Upper lobe of right lung (tissue), 1 donor: ENCODE results near the gene CMBL. TPM values are rescaled to one million over a fixed set of nuclear protein-coding genes. Genes with fewer than 3 reads are reported as not detected.
A peak's percentile ranks its signal among the peaks of the same experiment; 100 is the strongest.
"Not testable (repeated sequence)": the region's sequence is repeated elsewhere in the genome, so short reads cannot be mapped to it uniquely, and the experiment has no call there.

Experiments
- ATAC-seq: fragments of 200-7000 bp; cut with Tn5 transposase; one replicate; pipeline ENCODE4 v1.9.1; 2020; ENCODE audit warnings: mild to moderate bottlenecking, moderate library complexity
- DNase-seq: peaks from one replicate; pipeline ENCODE4 v3.0.0-alpha.2; 2020
- H3K27ac ChIP-seq: fragments of 200-600 bp; one replicate; pipeline ENCODE4 v1.8.0; 2022
- H3K27me3 ChIP-seq: fragments of 200-600 bp; one replicate; pipeline ENCODE4 v1.8.0; 2022; ENCODE audit warnings: mild to moderate bottlenecking
- H3K36me3 ChIP-seq: fragments of 200-600 bp; one replicate; pipeline ENCODE4 v1.8.0; 2022
- H3K4me1 ChIP-seq: fragments of 200-600 bp; one replicate; pipeline ENCODE4 v1.8.0; 2022
- H3K4me3 ChIP-seq: fragments of 200-600 bp; one replicate; pipeline ENCODE4 v1.8.0; 2022; ENCODE audit warnings: mild to moderate bottlenecking
- H3K9me3 ChIP-seq: fragments of 200-600 bp; one replicate; pipeline ENCODE4 v1.8.0; 2022
- CTCF ChIP-seq: fragments of 200-600 bp; IDR thresholded peaks from one replicate; pipeline ENCODE4 v1.8.0; 2022; ENCODE audit warnings: antibody characterized with exemption
- intact Hi-C: fragments of 100-400 bp; cut with DNase I; formaldehyde crosslinking; loops from one replicate; pipeline ENCODE4 v1.11.0; 2022
- total RNA-seq: library from RNA; stranded (reverse); fragmentation: NEBNext Ultra II Directional; extraction: Animal tissue kit (Norgen Biotek cat#: 25700); gene quantifications from one replicate; pipeline ENCODE4 v1.2.1, GENCODE V29; 2021
- donor health status: DM: no; HTN: yes; CAD: no; lungs with severe emphysema.

Gene CMBL
- total RNA-seq, 1 donor from 2014 or later = 21.8 TPM

GRCh38 chr5:10352430-10353240 lies 44.9 kb upstream of the CMBL start:
- Histone ChIP-seq H3K36me3 (no peaks in the 10 kb centered on the region), H3K9me3 (no peaks in the 10 kb centered on the region), H3K27me3 (no peaks in the 10 kb centered on the region), H3K4me1 (peaks cover 27% of the 10 kb centered on the region), H3K27ac (peak overlapping the region; percentile 98), H3K4me3 (peak overlapping the region; percentile 79)
- no peak for ATAC-seq
- TF ChIP-seq CTCF = no peak
- DNase-seq = no peak
- intact Hi-C loops = no loop called here

DNA sequence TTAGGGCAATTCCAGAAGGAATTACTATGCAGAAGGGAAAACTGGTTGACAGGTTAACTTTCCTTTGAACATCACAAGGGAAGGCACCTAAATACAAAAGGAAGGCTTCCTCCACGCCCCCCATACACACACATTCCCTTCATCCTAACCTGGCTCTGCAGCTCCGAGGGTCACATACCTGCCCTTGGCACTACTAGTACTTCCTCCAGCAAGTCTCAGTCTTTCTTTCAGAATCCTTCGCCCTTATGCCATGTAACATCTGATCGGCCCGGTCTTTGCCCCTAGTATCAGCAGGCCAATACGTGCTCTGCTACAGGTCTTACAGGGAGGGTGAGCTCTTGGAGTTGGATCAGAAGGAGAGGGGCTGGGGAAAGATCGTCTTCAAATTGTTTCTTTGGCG lies 44.2 kb upstream of the CMBL start:
- peak overlapping the region; percentile 26 for H3K27ac ChIP-seq
- ATAC-seq (no peak), DNase-seq (no peak)
- no peak overlapping the region for H3K4me3 ChIP-seq
- H3K36me3 ChIP-seq = no peaks in the 10 kb centered on the region
- TF ChIP-seq CTCF = no peak
- peaks cover 20% of the 10 kb centered on the region for H3K4me1 ChIP-seq
- H3K27me3 ChIP-seq = no peaks in the 10 kb centered on the region
- intact Hi-C loops = no loop called here
- H3K9me3 ChIP-seq = no peaks in the 10 kb centered on the region

GRCh38 chr5:10351199-10351905 lies 43.6 kb upstream of the CMBL start:
- Histone ChIP-seq H3K4me3 (no peak overlapping the region), H3K36me3 (no peaks in the 10 kb centered on the region), H3K9me3 (no peaks in the 10 kb centered on the region), H3K27ac (peak overlapping the region; percentile 26), H3K27me3 (no peaks in the 10 kb centered on the region), H3K4me1 (peaks cover 14% of the 10 kb centered on the region)
- no peak for TF ChIP-seq CTCF
- intact Hi-C loops = no loop called here
- ATAC-seq = peak; percentile 11
- no peak for DNase-seq

- H3K27me3 ChIP-seq = no peaks in the 10 kb centered on the region
- peaks cover 9% of the 10 kb centered on the region for H3K4me1 ChIP-seq
- intact Hi-C loops = no loop called here
- H3K9me3 ChIP-seq = no peaks in the 10 kb centered on the region
- no peak for TF ChIP-seq CTCF
- DNase-seq (no peak), ATAC-seq (no peak)
- H3K27ac ChIP-seq = no peak overlapping the region
- H3K36me3 ChIP-seq = no peaks in the 10 kb centered on the region
- H3K4me3 ChIP-seq = no peak overlapping the region
Measured at GRCh38 chr5:10348258-10348657, 40.6 kb upstream of the CMBL start.

DNA sequence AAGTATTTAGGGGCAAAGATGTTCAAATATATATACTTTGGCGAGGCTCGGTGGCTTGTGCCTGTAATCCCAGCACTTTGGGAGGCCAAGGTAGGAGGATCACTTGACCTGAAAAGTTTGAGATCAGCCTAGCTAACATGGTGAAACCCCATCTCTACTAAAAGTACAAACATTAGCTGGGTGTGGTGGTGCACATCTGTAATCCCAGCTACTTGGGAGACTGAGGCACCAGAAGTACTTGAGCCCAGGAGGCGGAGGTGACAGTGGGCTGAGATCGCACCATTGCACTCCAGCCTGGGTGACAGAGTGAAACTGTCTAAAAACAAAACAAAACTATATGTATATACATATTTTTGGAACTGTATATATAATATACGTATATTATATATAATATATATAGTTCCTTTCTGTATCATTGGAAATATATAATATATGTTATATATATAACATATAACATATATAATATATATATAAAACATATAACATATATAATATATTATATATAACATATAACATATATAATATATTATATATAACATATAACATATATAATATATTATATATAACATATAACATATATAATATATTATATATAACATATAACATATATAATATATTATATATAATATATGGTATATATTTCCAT lies 36.9 kb upstream of the CMBL start:
- ATAC-seq, H3K27ac ChIP-seq, H3K36me3 ChIP-seq, H3K27me3 ChIP-seq, H3K4me1 ChIP-seq, H3K9me3 ChIP-seq, intact Hi-C loops, H3K4me3 ChIP-seq, DNase-seq: not testable (repeated sequence)

GRCh38 chr5:10343486-10343885 lies 35.8 kb upstream of the CMBL start:
- no peaks in the 10 kb centered on the region for H3K27me3 ChIP-seq
- intact Hi-C loops = no loop called here
- H3K4me1 ChIP-seq = no peaks in the 10 kb centered on the region
- no peaks in the 10 kb centered on the region for H3K36me3 ChIP-seq
- H3K4me3 ChIP-seq = no peak overlapping the region
- no peak for DNase-seq
- H3K9me3 ChIP-seq = no peaks in the 10 kb centered on the region
- H3K27ac ChIP-seq = no peak overlapping the region
- TF ChIP-seq CTCF = no peak
- no peak for ATAC-seq
